GM12872 (cell line): Measurements from ENCODE around the gene SUPV3L1.

Source experiments
- CTCF ChIP-seq: IDR thresholded peaks from 3 replicates; pipeline ENCODE4 v1.5.1; 2011; ENCODE audit warnings: low read depth, mild to moderate bottlenecking, low read length, moderate library complexity; ENCODE audit not compliant: insufficient read depth

SUPV3L1 gene

DNA sequence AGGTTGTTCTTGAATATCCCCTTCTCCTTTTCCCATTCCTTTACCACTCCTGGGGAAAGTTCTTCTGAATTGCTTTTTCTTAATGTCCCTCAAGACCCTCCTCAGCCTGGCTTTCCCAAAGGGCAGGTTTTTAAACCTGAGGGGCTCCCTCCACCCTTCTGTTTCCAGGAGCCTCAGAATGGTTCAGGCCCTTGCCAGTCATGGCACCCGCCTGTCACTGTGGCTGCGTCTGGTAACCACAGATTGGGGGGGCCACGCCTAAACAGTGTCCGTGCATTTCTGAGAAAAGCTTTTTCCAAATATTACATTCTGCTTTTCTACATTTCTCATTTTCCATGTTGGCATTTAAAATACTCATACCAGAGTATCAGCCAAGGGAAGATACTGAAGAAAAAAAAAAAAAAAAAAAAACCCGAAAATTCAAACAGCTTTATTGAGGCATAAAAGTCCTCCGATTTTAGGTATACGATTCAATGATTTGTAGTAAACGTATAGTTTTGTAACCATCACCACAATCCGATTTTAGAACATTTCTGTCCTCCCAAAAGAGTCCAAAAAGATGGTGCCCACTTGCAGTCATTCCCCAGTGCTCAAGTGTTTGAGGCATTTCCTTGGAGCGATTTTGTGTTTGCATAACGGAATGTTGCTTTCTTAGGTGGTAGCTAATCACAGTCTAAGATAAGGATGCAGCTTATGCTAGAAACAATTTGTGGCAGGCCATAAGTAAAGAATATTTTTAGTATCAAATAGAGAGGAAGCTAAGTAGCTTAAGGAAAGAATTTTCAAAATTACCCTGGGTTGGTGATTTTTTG, 62.2 kb downstream of the SUPV3L1 start:
- TF ChIP-seq CTCF: no peak

GRCh38 chr10:69242852-69243212, 62.8 kb downstream of the SUPV3L1 start:
- TF ChIP-seq CTCF: no peak

DNA sequence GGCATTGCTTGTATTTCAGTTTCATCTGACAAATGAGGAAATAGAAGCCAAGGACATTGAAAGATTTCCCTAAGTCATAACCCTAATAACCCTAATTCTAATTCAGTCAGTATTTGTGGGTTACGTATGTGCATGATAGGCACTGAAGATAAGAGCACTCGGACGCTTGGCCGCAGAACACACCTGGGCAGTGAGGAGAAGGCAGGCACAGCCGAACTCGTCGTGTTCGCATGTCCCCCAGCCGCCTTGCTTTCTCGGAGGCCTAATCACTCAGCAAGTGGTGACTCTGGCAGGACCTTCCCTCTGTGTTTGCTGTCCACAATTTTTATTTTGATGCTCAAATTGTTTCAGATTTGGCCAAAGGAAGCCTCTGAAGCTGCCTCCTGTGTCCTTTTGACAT, 63.8 kb downstream of the SUPV3L1 start:
- no peak for TF ChIP-seq CTCF

DNA sequence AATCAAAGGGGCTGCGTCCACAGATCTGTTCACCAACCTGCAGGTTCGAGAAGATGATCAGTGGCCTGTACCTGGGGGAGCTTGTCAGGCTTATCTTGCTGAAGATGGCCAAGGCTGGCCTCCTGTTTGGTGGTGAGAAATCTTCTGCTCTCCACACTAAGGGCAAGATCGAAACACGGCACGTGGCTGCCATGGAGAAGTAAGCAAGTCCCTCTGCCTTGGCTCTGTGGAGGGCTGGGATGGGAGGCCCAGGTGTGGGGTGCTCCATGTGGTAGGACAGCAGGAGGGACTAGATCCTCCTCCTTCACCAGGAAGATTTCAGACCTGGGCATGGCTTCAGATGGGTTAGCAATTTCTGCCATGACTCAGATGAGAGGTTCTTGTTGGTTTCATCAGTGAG, 66.0 kb downstream of the SUPV3L1 start:
- no peak for TF ChIP-seq CTCF

- TF ChIP-seq CTCF: no peak
Measured at GRCh38 chr10:69246581-69247312, 66.7 kb downstream of the SUPV3L1 start.

DNA sequence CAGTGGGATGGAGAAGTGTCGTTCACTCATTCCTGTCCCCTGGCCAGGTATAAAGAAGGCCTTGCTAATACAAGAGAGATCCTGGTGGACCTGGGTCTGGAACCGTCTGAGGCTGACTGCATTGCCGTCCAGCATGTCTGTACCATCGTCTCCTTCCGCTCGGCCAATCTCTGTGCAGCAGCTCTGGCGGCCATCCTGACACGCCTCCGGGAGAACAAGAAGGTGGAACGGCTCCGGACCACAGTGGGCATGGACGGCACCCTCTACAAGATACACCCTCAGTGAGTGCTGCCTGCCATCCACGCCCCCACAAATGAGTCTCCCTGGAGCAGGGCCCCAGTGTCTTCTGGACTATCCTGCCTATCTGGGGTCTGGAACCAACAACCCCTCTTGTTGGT, 67.3 kb downstream of the SUPV3L1 start:
- no peak for TF ChIP-seq CTCF

- TF ChIP-seq CTCF: no peak
Measured at GRCh38 chr10:69248117-69248730, 68.2 kb downstream of the SUPV3L1 start.
